SK-N-SH (cell line): ENCODE measurements around the gene ITSN2.

Experiments used
- EZH2phosphoT487 ChIP-seq: fragments of 200-600 bp; sonication (generic); IDR thresholded peaks from 2 replicates; pipeline ENCODE4 v1.6.1; 2017; ENCODE audit warnings: low read depth, mixed run types, mild to moderate bottlenecking, antibody characterized with exemption, moderate library complexity, borderline replicate concordance
- FOXM1 ChIP-seq: IDR thresholded peaks from 2 replicates; pipeline ENCODE4 v1.4.0; 2012; ENCODE audit warnings: low read depth, mild to moderate bottlenecking
- GABPA ChIP-seq: IDR thresholded peaks from 2 replicates; pipeline ENCODE4 v1.4.0; 2012; ENCODE audit warnings: low read depth, mild to moderate bottlenecking
- NRF1 ChIP-seq: IDR thresholded peaks from 2 replicates; pipeline ENCODE4 v1.6.1; 2012; ENCODE audit warnings: low read depth, mild to moderate bottlenecking, low read length
- RAD21 ChIP-seq: IDR thresholded peaks from 2 replicates; pipeline ENCODE4 v1.6.1; 2012; ENCODE audit warnings: mild to moderate bottlenecking, low read length
- REST ChIP-seq: IDR thresholded peaks from 2 replicates; pipeline ENCODE4 v1.6.1; 2012; ENCODE audit warnings: mild to moderate bottlenecking, low read depth, low read length, moderate library complexity
- SIN3A ChIP-seq: IDR thresholded peaks from 2 replicates; pipeline ENCODE4 v1.6.1; 2012; ENCODE audit warnings: low read depth, mild to moderate bottlenecking, low read length, moderate library complexity, borderline replicate concordance
- SMC3 ChIP-seq: IDR thresholded peaks from 2 replicates; pipeline ENCODE4 v1.6.1; 2012; ENCODE audit warnings: low read depth, low read length, improper control_type of control experiment
- TCF12 ChIP-seq: IDR thresholded peaks from 2 replicates; pipeline ENCODE4 v1.4.0; 2012
- TF ChIP-seq, protein P1 (sequence below): IDR thresholded peaks from 2 replicates; pipeline ENCODE4 v1.4.0; 2012; ENCODE audit warnings: low read depth
- TF ChIP-seq, protein P2 (sequence below): fragments of 200-600 bp; sonication (generic); IDR thresholded peaks from 2 replicates; pipeline ENCODE4 v1.6.1; 2017; ENCODE audit warnings: antibody characterized with exemption, mild to moderate bottlenecking, moderate library complexity
- TF ChIP-seq, protein P3 (sequence below): IDR thresholded peaks from 2 replicates; pipeline ENCODE4 v1.4.0; 2012; ENCODE audit warnings: low read depth, borderline replicate concordance
- TF ChIP-seq, protein P4 (sequence below): fragments of 150-350 bp; IDR thresholded peaks from 2 replicates; pipeline ENCODE4 v1.6.1; 2016; ENCODE audit warnings: mild to moderate bottlenecking, low read depth, low read length

DNA sequence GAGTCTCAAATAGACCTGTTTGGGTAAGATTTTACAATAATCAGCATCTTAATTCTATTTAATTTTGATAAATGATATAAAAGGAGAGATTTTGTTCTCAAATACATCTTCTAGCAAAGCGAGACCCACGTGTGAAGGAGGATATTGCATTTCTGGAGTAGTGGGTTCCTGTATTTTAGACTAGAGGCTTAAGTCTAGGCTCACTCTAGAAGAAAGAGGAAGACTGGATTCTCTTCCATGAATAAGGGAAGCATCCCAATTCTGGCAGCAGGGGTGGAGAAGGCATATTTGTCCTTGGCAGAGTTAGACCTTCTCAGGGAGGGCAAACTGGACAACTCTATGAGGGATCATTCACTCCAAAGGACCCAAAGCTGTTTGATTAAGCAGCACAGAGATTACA lies 196.7 kb downstream of the ITSN2 start:
- TF ChIP-seq, protein P1, sequence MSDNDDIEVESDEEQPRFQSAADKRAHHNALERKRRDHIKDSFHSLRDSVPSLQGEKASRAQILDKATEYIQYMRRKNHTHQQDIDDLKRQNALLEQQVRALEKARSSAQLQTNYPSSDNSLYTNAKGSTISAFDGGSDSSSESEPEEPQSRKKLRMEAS: no peak
- TF ChIP-seq SMC3 (no peak), NRF1 (no peak), SIN3A (no peak), REST (no peak), TCF12 (no peak), GABPA (no peak), FOXM1 (no peak), EZH2phosphoT487 (no peak), RAD21 (no peak)
- TF ChIP-seq, protein P2, sequence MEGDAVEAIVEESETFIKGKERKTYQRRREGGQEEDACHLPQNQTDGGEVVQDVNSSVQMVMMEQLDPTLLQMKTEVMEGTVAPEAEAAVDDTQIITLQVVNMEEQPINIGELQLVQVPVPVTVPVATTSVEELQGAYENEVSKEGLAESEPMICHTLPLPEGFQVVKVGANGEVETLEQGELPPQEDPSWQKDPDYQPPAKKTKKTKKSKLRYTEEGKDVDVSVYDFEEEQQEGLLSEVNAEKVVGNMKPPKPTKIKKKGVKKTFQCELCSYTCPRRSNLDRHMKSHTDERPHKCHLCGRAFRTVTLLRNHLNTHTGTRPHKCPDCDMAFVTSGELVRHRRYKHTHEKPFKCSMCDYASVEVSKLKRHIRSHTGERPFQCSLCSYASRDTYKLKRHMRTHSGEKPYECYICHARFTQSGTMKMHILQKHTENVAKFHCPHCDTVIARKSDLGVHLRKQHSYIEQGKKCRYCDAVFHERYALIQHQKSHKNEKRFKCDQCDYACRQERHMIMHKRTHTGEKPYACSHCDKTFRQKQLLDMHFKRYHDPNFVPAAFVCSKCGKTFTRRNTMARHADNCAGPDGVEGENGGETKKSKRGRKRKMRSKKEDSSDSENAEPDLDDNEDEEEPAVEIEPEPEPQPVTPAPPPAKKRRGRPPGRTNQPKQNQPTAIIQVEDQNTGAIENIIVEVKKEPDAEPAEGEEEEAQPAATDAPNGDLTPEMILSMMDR: no peak
- TF ChIP-seq, protein P3, sequence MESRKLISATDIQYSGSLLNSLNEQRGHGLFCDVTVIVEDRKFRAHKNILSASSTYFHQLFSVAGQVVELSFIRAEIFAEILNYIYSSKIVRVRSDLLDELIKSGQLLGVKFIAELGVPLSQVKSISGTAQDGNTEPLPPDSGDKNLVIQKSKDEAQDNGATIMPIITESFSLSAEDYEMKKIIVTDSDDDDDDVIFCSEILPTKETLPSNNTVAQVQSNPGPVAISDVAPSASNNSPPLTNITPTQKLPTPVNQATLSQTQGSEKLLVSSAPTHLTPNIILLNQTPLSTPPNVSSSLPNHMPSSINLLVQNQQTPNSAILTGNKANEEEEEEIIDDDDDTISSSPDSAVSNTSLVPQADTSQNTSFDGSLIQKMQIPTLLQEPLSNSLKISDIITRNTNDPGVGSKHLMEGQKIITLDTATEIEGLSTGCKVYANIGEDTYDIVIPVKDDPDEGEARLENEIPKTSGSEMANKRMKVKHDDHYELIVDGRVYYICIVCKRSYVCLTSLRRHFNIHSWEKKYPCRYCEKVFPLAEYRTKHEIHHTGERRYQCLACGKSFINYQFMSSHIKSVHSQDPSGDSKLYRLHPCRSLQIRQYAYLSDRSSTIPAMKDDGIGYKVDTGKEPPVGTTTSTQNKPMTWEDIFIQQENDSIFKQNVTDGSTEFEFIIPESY: no peak
- TF ChIP-seq, protein P4, sequence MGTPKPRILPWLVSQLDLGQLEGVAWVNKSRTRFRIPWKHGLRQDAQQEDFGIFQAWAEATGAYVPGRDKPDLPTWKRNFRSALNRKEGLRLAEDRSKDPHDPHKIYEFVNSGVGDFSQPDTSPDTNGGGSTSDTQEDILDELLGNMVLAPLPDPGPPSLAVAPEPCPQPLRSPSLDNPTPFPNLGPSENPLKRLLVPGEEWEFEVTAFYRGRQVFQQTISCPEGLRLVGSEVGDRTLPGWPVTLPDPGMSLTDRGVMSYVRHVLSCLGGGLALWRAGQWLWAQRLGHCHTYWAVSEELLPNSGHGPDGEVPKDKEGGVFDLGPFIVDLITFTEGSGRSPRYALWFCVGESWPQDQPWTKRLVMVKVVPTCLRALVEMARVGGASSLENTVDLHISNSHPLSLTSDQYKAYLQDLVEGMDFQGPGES: no peak
